HG03139 (cell line): Measurements from ENCODE around the gene IFRD1.
"Not testable (repeated sequence)": the region's sequence is repeated elsewhere in the genome, so short reads cannot be mapped to it uniquely, and the experiment has no call there.

Experiments used
- ATAC-seq: cut with Tn5 transposase; IDR thresholded peaks from one replicate; pipeline ENCODE4 v1.9.1; 2021; ENCODE audit not compliant: unreplicated experiment

Gene IFRD1

DNA sequence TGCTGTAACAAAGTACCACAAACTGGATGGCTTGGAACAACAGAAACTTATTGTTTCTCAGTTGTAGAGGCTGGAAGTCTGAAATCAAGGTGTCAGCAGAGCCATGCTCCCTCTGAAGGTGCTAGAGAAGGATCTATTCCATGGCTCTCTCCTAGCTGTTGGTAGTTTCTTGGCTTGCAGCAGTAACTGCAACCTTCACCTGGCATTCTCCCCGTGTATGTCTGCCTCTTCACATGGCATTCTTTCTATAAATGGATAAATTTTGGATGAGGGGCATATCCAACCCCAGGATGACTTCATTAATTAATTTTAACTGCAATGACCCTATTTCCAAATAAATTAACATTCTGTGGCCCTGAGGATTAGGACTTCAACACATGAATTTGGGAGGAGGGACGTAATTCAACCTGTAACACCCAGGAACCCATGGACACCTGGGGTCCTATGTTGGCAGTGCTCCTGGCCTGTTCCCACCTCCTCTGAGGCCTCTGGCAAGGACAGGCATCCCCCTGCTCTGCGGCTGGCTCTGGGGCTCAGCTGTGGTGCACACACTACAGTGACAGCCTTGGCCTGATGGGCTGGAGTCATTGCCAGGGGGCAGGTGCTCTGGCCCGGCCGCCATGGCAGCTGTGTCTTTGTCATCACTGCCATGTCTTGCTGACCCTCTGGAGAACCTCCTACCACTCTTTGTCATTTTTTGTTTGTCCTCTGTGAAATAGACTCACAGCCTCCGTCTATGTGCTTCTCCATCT, 61.4 kb downstream of the IFRD1 start:
- no peak for ATAC-seq

- ATAC-seq, result no peak
These were observed 62.4 kb downstream of the IFRD1 start for GRCh38 chr7:112512451-112513210.

GRCh38 chr7:112515989-112516388, 65.7 kb downstream of the IFRD1 start:
- ATAC-seq, result no peak

GRCh38 chr7:112516418-112516817, 66.2 kb downstream of the IFRD1 start:
- ATAC-seq, result not testable (repeated sequence)

DNA sequence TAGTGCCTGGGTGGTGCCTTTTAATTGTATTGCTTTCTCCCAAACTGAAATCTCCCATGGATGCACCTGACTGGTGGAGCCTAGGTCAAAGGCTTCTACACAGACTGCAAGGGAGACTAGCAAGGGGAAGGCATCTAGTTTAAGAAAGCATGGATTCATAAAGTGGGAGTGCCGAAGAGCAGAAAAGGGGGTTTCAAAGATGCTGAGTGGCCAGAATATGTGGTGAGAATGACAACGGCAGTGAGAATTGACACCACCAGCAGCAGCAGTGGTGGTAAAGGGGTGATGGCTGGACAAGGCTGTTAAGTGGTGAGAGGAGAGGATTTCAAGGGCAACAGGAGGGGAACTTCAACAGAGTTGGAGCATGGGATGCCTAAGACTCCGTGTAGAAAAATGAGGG, 67.2 kb downstream of the IFRD1 start:
- ATAC-seq, result no peak

- no peak for ATAC-seq
These were observed 70.5 kb downstream of the IFRD1 start for GRCh38 chr7:112520787-112521186.

DNA sequence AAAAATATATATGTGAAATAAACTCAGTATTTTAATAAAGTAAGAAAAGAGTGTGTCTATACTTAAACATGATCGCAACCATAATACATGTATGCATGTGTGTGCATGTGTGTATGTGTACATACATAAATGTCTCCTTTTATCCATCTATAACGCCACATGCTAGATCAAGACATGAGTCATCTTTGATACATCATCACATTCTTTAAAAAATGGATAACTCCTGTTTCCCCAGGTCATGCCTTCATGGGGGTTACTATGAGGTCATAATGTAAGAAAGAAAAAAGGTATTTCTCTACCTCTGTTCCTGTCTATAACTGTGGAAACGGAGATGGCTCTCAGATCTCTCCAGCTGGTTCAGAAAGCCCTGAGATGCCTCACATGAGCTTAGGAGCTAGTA, 71.7 kb downstream of the IFRD1 start:
- ATAC-seq, result no peak

GRCh38 chr7:112523871-112524270, 73.6 kb downstream of the IFRD1 start:
- no peak for ATAC-seq
